IPS-18c (cell line): ENCODE measurements around the gene CELA3B.
"Not testable (repeated sequence)": the region's sequence is repeated elsewhere in the genome, so short reads cannot be mapped to it uniquely, and the experiment has no call there.

Experiments used
- H3K4me3 ChIP-seq: 2 replicates; pipeline ENCODE4 v1.7.0; 2013; ENCODE audit warnings: low read depth, mild to moderate bottlenecking, low read length, moderate library complexity; ENCODE audit not compliant: insufficient read depth
- H3K9me3 ChIP-seq: one replicate; pipeline ENCODE4 v1.6.1; 2013; ENCODE audit warnings: mild to moderate bottlenecking, low read length, moderate library complexity; ENCODE audit not compliant: control insufficient read depth, insufficient read depth

Gene CELA3B

DNA sequence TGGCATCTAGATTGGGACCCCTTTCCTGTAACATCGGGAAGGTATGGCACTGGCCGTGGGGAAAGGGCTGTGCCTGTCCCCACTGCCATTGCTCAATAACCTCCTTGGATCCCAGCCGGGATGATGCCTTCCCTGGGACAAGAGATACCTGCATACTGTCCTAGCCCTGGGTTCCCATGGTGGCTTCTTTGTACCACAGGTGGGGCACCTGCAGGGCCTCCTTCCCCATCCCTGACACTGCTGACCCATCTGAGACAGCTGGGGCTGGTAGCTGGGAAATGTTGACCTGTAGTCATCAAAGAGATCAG, 19.8 kb downstream of the CELA3B start:
- not testable (repeated sequence) for H3K4me3 ChIP-seq, H3K9me3 ChIP-seq

- not testable (repeated sequence) for H3K4me3 ChIP-seq, H3K9me3 ChIP-seq
Observed at GRCh38 chr1:21997891-21998623, 21.2 kb downstream of the CELA3B start.

- H3K4me3 ChIP-seq, H3K9me3 ChIP-seq: not testable (repeated sequence)
Observed at GRCh38 chr1:21998624-21999294, 21.9 kb downstream of the CELA3B start.

GRCh38 chr1:21999645-22000044, 22.8 kb downstream of the CELA3B start:
- not testable (repeated sequence) for H3K9me3 ChIP-seq, H3K4me3 ChIP-seq

GRCh38 chr1:22001409-22001808, 24.6 kb downstream of the CELA3B start, which contains the start of gene CELA3A:
CELA3A (plus strand) TSS chr1:22001657; CDS start chr1:22001675, 18 bp downstream.
- Histone ChIP-seq H3K4me3 (no peak within 1 kb of the TSS), H3K9me3 (no peaks in the 10 kb centered on the region)

DNA sequence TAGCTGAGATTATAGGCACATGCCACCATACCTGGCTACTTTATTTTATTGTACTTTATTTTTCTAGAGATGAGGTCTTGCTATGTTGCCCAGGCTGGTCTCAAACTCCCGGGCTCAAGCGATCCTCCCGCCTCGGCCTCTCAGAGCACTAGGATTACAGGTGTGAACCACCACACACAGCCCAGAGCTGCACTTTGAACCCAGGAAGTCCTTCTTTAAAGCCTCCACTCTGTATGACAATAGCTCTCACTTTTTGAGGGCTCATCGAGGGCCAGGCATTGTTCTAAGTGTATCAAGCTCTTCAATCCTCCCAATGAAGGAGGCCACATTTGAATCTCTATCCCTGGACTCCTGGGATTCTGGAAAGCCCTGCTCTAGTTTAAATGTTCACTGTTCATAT, 25.6 kb downstream of the CELA3B start:
- not testable (repeated sequence) for H3K9me3 ChIP-seq

DNA sequence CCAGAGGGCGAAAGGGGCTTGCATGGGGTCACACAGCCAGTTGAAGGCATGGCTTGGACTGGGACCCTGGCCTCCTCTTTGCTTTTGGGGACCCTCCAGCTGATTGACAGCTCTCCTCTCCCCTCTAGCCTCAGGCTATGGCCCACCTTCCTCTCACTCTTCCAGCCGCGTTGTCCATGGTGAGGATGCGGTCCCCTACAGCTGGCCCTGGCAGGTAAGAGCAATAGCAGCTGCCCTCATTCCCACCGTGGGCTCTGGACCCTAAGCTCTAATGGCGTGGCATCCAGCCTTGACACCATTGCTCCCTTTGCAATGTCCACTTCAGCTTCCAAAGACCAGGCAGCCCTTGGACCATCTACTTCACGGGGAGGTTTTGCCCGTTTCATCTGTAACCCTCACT, 26.1 kb downstream of the CELA3B start:
- H3K9me3 ChIP-seq, H3K4me3 ChIP-seq: not testable (repeated sequence)

More for the DNA sequence above, 25.6 kb downstream of the CELA3B start:
- H3K4me3 ChIP-seq, result not testable (repeated sequence)

DNA sequence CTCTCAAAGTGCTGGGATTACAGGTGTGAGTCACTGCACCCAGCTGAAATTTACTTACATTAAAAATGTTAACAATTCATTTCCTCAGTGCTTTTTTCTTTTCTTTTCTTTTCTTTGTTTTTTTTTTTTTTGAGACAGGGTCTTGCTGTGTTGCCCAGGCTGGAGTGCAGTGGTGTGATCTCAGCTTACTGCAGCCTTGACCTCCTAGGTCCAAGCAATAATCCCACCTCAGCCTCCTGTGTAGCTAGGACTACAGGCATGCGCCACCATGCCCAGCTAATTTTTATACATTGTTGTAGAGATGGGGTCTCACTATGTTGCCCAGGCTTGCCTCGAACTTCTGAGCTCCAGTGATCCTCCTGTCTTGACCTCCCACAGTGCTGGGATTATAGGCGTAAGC, 27.1 kb downstream of the CELA3B start:
- not testable (repeated sequence) for H3K9me3 ChIP-seq, H3K4me3 ChIP-seq

DNA sequence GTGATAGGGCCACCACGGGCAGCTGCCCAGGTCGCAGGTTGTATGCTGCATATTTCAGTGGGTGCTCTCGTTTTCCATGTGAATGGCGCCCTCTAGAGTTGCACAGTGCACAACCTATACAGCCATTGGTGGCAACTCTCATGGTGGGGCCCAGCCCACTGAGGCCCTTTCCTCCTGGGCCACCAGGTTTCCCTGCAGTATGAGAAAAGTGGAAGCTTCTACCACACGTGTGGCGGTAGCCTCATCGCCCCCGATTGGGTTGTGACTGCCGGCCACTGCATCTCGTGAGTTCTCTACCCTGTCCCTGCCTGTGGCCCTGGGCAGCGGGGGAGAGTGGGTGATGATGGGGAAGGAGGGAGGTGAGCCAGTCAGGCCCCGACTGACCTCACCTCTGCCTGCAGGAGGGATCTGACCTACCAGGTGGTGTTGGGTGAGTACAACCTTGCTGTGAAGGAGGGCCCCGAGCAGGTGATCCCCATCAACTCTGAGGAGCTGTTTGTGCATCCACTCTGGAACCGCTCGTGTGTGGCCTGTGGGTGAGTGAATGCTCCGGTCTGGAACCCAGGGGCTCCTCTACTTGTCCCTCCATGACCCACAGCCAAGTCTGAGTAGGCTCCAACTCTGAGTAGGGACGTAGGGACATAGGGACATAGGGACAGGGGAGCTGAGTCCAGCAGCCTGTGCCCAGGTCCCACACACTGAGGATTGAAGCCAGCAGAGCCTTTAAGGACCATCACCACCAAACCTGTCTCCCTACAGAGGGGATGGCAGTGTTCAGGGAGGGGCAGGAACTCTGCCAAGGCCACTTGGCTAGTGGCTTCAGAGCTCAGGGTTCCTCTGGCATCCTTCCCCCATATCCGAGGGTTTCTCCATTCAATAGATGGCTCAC, 28.7 kb downstream of the CELA3B start:
- H3K4me3 ChIP-seq, H3K9me3 ChIP-seq: not testable (repeated sequence)

- H3K4me3 ChIP-seq, H3K9me3 ChIP-seq: not testable (repeated sequence)
Observed at GRCh38 chr1:22006736-22007135, 29.9 kb downstream of the CELA3B start.

- H3K4me3 ChIP-seq, H3K9me3 ChIP-seq: not testable (repeated sequence)
Observed at GRCh38 chr1:22007262-22007661, 30.4 kb downstream of the CELA3B start.

DNA sequence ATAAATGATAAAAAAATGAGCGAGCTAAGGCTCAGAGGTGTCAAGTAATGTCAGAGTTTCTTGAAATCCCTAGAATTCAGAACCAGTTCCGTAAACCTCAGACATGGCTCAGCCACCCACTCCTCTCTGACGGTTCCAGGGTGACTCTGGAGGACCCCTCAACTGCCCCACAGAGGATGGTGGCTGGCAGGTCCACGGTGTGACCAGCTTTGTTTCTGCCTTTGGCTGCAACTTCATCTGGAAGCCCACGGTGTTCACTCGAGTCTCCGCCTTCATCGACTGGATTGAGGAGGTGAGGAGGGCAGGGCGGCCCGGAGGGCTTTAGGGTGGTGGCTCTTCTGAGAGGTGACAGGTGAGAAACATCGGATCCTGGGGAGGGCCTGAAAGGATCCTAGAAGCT, 32.7 kb downstream of the CELA3B start:
- H3K4me3 ChIP-seq, H3K9me3 ChIP-seq: not testable (repeated sequence)

DNA sequence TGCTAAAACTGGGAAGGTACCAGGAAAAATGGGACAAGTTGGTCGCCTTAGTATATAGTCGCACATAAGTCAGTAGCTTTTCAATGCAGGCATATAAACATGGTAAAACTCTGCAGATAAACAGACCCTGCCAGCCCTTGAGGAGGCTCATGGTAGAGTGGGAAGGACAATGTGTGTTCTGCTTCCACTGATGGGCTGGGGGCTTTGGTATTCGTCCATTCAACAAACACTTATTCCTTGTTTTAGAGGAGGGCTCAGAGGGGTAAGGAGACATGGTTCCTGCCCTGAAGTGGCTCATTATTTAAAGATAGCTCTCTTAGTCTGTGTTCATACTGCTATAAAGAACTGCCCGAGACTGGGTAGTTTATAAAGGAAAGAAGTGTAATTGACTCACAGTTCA, 35.9 kb downstream of the CELA3B start:
- not testable (repeated sequence) for H3K9me3 ChIP-seq, H3K4me3 ChIP-seq

DNA sequence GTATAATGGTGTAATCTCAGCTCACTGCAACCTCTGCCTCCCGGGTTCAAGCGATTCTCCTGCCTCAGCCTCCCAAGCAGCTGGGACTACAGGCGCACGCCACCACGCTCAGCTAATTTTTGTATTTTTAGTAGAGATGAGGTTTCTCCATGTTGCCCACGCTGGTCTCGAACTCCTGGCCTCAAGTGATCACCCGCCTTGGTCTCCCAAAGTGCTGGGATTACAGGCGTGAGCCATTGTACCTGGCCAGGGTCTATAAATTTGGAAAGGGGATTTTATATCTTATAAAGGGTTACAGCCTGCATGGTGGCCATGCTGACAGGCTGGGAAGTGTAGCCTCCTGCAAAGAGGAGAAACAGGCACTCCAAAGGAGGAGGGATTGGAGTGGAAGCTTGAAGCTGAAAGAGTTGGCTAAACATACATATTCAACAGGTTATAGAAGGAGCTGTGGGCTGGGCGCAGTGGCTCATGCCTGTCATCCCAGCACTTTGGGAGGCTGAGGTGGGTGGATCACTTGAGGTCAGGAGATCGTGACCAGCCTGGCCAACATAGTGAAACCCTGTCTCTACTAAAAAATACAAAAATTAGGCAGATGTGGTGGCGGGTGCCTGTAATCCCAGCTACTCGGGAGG, 37.9 kb downstream of the CELA3B start:
- not testable (repeated sequence) for H3K4me3 ChIP-seq, H3K9me3 ChIP-seq

DNA sequence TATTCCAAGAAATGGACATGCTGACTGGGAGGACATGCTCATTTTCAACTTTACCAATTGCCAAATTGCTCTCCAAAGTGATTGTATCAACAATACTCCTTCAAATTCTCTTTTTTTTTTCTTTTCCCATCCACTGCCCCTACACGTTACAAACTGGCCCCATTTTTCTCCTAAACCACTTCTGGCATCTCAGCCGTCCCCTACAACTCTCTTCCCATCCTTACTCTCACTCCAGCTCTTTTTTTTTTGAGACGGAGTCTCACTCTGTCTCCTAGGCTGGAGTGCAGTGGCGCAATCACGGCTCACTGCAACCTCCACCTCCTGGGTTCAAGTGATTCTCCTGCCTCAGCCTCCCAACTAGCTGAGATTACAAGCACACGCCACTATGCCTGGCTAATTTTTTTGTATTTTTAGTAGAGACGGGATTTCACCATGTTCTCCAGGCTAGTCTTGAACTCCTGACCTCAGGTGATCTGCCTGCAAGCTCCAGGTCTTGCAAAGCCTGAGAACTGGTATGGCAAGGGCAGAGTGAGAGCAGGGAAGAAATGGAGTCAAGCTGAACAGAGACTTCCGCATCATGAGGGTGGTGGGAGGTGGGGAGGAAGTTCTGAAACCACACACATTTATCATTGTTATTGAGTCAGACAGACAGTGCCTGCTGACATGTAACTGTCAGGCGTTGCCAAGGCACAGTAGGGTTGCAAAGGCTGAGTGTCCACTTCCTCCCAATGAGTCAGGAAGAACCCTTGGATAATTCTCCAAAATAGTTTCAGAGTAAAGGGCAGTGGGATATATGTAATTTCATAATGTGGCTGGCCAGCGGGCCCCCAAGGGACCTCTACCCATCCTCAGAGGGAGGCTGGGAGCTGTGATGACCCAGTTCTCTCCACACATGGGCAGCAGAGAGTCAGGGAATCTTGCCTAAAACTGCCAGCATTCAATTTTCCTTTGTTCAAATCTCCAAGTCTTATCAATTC, 42.0 kb downstream of the CELA3B start:
- no peak overlapping the region for H3K4me3 ChIP-seq
- no peaks in the 10 kb centered on the region for H3K9me3 ChIP-seq

GRCh38 chr1:22021061-22021460, 44.2 kb downstream of the CELA3B start:
- H3K4me3 ChIP-seq, result no peak overlapping the region
- H3K9me3 ChIP-seq, result no peaks in the 10 kb centered on the region
